DOHH2 (cell line): Measurements from ENCODE around the gene GALNT17.

ENCODE experiments used
- H3F3A ChIP-seq: fragments of 200-600 bp; sonication (generic), shearing (Covaris generic); 2 replicates; pipeline ENCODE4 v1.6.0; 2016; ENCODE audit warnings: antibody characterized with exemption, mild to moderate bottlenecking; ENCODE audit not compliant: control insufficient read depth, insufficient read depth
- H3K27ac ChIP-seq: fragments of 200-600 bp; sonication (generic); 2 replicates; pipeline ENCODE4 v1.5.1; 2014; ENCODE audit warnings: low read depth, mild to moderate bottlenecking, low read length, moderate library complexity
- H3K27me3 ChIP-seq: fragments of 200-600 bp; sonication (generic); 2 replicates; pipeline ENCODE4 v1.6.1; 2014; ENCODE audit warnings: mild to moderate bottlenecking, low read length, mixed read lengths; ENCODE audit not compliant: control insufficient read depth
- H3K36me3 ChIP-seq: fragments of 200-600 bp; sonication (generic); 2 replicates; pipeline ENCODE4 v1.6.1; 2014; ENCODE audit warnings: mild to moderate bottlenecking, low read length, moderate library complexity, mixed read lengths; ENCODE audit not compliant: control insufficient read depth
- H3K4me1 ChIP-seq: fragments of 200-600 bp; sonication (generic); 2 replicates; pipeline ENCODE4 v1.6.1; 2014; ENCODE audit warnings: mild to moderate bottlenecking, low read length, mixed read lengths; ENCODE audit not compliant: control insufficient read depth
- H3K4me2 ChIP-seq: fragments of 200-600 bp; sonication (generic); 2 replicates; pipeline ENCODE4 v1.6.0; 2014; ENCODE audit warnings: mild to moderate bottlenecking, low read length, moderate library complexity
- H3K4me3 ChIP-seq: fragments of 200-600 bp; sonication (generic); 2 replicates; pipeline ENCODE4 v1.5.1; 2014; ENCODE audit warnings: mild to moderate bottlenecking, low read length, mixed read lengths
- H3K79me2 ChIP-seq: fragments of 200-600 bp; sonication (generic); 2 replicates; pipeline ENCODE4 v1.6.1; 2014; ENCODE audit warnings: mild to moderate bottlenecking, low read length, mixed read lengths; ENCODE audit not compliant: control insufficient read depth
- H3K9me2 ChIP-seq: fragments of 200-600 bp; sonication (generic); replicated peaks from 2 replicates; pipeline ENCODE4 v1.6.1; 2014; ENCODE audit warnings: mild to moderate bottlenecking, low read length, mixed read lengths; ENCODE audit not compliant: control insufficient read depth
- H3K9me3 ChIP-seq: fragments of 200-600 bp; sonication (generic); 2 replicates; pipeline ENCODE4 v1.6.1; 2014; ENCODE audit warnings: antibody characterized with exemption, low read length, mixed read lengths; ENCODE audit not compliant: control insufficient read depth, insufficient read depth
- H4K20me1 ChIP-seq: fragments of 200-600 bp; sonication (generic); 2 replicates; pipeline ENCODE4 v1.6.0; 2014; ENCODE audit warnings: low read depth, mild to moderate bottlenecking, antibody characterized with exemption, low read length, moderate library complexity; ENCODE audit not compliant: control insufficient read depth, insufficient read depth
- CTCF ChIP-seq: fragments of 200-600 bp; sonication (generic); IDR thresholded peaks from one replicate; pipeline ENCODE4 v1.5.1; 2014; ENCODE audit warnings: antibody characterized with exemption, mild to moderate bottlenecking, low read depth, low read length; ENCODE audit not compliant: poor library complexity, severe bottlenecking
- EZH2phosphoT487 ChIP-seq: fragments of 200-600 bp; sonication (generic); IDR thresholded peaks from 2 replicates; pipeline ENCODE4 v1.6.1; 2017; ENCODE audit warnings: borderline replicate concordance, mild to moderate bottlenecking, antibody characterized with exemption, low read length, moderate library complexity, mixed read lengths

The GALNT17 gene

GRCh38 chr7:71422104-71422503 is 290.2 kb downstream of the GALNT17 start:
- H3K4me3 ChIP-seq: no peak overlapping the region
- no peaks in the 10 kb centered on the region for H3K36me3 ChIP-seq
- no peak overlapping the region for H3K27ac ChIP-seq
- no peaks in the 10 kb centered on the region for H4K20me1 ChIP-seq
- no peaks in the 10 kb centered on the region for H3F3A ChIP-seq
- no peaks in the 10 kb centered on the region for H3K79me2 ChIP-seq
- no peaks in the 10 kb centered on the region; the same call in 1 of the 2 replicates for H3K9me3 ChIP-seq
- TF ChIP-seq CTCF: no peak
- no peak for TF ChIP-seq EZH2phosphoT487
- H3K4me2 ChIP-seq: no peak overlapping the region
- no peaks in the 10 kb centered on the region for H3K9me2 ChIP-seq
- no peaks in the 10 kb centered on the region for H3K27me3 ChIP-seq
- H3K4me1 ChIP-seq: no peaks in the 10 kb centered on the region

- Histone ChIP-seq H3K9me2 (no peaks in the 10 kb centered on the region), H3K36me3 (no peaks in the 10 kb centered on the region), H3K27me3 (no peaks in the 10 kb centered on the region), H3K4me1 (no peaks in the 10 kb centered on the region), H4K20me1 (no peaks in the 10 kb centered on the region), H3K9me3 (peaks cover 4% of the 10 kb centered on the region; the same call in 1 of the 2 replicates), H3K79me2 (no peaks in the 10 kb centered on the region), H3K4me3 (no peak overlapping the region), H3K4me2 (no peak overlapping the region), H3F3A (no peaks in the 10 kb centered on the region), H3K27ac (no peak overlapping the region)
- TF ChIP-seq EZH2phosphoT487: no peak
- TF ChIP-seq CTCF: no peak
These were observed 292.5 kb downstream of the GALNT17 start for GRCh38 chr7:71424166-71425035.

GRCh38 chr7:71429083-71429482 is 297.1 kb downstream of the GALNT17 start:
- Histone ChIP-seq H3K79me2 (no peaks in the 10 kb centered on the region), H3K27me3 (no peaks in the 10 kb centered on the region), H3K9me3 (peaks cover 4% of the 10 kb centered on the region; the same call in 1 of the 2 replicates), H3K36me3 (no peaks in the 10 kb centered on the region), H3K4me1 (no peaks in the 10 kb centered on the region), H4K20me1 (no peaks in the 10 kb centered on the region), H3K9me2 (no peaks in the 10 kb centered on the region), H3F3A (no peaks in the 10 kb centered on the region), H3K4me2 (no peak overlapping the region), H3K4me3 (no peak overlapping the region), H3K27ac (no peak overlapping the region)
- no peak for TF ChIP-seq CTCF
